ENCODE measurements around the gene STX5.
"Not testable (repeated sequence)": the region's sequence is repeated elsewhere in the genome, so short reads cannot be mapped to it uniquely, and the experiment has no call there.

Gene STX5

DNA sequence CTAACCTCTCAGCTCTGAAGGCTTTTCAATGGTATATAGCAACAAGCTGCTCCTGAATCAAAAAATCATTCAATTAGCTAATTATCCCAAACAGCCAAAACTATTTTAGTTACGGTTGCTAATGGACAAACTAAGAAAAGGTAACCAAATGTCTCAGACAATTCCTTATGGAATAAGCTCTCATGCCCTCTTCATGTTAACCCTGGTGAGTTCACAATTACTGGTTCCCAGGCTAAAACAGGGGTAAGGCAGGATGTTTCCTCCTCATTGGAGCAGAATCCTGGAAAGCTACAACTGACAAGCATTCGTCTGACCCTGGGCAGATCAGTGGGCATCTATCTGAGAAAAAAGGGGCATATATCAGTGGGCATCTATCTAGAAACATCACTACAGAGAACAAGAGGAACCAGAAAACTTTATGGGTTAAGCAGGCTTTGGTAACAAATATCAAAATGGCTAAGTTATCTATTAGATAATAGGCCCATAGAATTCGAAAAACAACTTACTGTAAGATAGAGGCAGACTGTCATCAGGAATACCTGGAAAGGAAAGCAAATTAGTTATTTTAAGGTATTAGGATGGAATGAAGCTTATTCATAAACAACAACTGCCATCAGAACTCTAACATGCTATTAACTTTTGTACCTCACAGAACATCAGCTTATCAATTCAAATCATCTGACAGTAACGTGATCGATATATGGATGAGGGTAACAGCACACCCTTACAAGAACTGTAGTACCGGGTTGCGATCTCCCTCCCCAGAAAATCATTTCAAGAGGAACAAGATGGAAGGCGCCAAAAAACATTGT is 22.4 kb upstream of the STX5 start:
- DNase-seq: no peak

DNA sequence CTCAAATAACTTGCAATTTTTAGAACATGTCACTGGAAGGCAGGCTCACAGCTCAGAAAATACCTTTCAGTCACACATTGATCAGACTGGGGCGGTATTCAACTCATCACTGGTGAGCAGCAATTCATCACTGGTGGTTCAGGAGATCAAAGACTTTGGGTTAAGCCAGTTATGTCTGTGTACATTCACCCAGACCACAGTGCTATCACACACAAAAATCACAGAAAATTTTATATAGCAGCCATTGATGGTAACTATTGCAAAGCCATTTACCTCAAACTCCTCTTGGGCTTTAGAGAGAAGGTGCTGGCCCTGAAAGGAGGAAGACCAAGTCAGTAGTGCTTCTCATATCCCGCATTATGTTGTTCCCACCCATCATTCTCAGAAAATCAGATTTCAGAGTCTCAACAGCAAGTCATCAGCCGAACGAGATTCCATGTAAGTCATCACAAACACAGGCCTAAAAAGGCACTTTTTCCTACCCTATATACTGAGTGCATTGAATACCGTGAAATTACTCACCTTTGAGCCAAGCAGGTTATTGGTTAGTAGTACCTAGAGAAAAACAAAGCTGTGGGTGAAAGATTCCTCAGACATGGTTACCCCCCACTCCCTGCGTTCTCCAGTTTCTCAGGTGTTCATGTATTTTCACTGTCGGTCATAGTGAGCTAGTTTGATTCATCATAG is 21.6 kb upstream of the STX5 start:
- no peak for DNase-seq

- DNase-seq: no peak
Observed at GRCh38 chr11:62852523-62853188, 20.8 kb upstream of the STX5 start.

- no peak for DNase-seq
Observed at GRCh38 chr11:62851807-62852522, 20.1 kb upstream of the STX5 start.

DNA sequence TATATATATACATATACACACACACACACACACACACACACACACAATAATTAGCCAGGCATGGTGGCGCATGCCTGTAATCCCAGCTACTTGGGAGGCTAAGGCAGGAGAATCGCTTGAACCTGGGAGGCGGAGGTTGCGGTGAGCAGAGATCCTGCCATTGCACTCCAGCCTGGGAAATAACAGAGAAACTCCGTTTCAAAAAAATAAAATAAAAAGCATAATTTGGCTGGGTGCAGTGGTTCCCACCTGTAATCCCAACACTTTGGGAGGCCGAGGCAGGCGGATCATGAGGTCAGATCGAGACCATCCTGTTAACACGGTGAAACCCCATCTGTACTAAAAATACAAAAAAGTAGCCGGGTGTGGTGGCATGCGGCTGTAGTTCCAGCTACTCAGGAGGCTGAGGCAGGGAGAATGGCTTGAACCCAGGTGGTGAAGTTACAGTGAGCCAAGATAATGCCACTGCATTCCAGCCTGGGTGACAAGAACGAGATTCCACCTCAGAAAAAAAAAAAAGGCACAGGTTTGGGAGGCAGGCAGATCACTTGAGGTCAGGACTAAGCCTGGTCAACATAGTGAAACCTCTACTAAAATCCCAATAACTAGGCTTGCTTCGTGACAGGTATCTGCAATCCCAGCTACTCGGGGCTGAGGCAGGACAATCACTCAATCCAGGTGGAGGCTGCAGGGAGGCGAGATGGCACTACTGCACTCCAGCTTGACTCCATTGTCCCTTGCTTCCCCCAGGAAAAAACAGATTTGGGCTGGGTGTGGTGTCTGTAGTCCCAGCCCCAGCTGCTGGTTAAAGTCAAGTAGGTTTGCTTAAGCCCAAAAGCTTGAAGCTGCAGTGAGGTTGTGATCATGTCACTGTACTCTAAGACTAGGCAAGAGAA is 19.3 kb upstream of the STX5 start:
- DNase-seq: no peak

DNA sequence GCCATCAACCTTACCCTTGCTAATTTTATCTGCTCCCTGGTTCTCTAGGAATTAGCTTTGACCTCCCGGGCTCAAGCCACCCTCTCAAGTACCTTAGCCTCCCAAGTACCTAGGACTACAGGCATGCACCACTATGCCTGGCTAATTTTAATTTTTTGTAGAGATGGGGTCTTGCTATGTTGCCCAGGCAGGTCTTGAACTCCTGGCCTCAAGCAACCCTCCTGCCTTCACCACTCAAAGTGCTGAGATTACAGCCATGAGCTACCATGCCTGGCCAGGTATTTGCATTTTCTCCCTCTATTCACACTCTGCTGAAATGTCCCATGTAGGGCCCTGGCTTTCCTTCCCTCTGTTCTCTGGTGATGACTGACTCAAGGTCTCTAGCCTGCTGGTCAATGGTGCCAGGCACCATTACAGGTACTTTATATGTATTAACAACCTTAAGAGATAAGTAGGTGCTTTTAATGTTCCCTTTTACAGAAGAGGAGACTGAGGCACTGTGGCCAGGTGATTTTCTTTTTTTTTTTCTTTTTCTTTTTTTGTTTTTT is 16.0 kb upstream of the STX5 start:
- DNase-seq: no peak

- DNase-seq: no peak
Observed at GRCh38 chr11:62846177-62846576, 14.3 kb upstream of the STX5 start.

GRCh38 chr11:62844154-62844553 is 12.3 kb upstream of the STX5 start:
- DNase-seq: no peak

DNA sequence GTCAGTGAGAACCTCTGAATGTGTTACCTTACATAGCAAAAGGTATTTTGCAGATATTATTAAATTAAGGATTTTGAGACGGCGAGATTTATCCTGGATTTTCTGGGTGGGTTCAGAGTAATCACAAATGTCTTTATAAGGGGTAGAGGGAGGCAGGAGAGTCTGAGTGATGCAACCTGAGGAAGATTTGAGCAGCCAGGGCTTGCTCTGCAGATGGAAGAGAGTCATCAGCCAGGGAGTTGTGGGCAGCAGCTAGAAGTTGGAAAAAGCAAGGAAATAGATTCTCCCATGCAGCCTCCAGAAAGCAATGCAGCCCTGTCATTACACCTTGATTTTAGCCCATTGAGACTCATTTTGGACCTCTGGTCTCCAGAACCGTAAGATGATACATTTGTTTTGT is 11.6 kb upstream of the STX5 start:
- DNase-seq: no peak

DNA sequence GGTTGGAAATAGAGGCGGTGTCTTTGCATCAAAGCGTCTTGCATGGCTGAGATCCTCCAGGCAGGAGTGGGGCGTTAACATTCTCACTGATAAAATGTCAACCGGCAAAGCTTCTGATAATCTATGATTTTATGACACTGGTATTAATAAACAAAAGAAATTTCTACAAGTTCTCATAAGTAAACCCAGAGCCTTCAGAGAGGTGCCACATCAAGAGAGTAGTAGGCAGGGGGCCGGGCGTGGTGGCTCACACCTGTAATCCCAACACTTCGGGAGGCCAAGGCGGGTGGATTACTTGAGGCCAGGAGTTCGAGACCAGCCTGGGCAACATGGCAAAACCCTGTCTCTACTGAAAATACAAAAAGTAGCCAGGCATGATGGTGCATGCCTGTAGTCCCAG is 11.0 kb upstream of the STX5 start:
- not testable (repeated sequence) for DNase-seq

DNA sequence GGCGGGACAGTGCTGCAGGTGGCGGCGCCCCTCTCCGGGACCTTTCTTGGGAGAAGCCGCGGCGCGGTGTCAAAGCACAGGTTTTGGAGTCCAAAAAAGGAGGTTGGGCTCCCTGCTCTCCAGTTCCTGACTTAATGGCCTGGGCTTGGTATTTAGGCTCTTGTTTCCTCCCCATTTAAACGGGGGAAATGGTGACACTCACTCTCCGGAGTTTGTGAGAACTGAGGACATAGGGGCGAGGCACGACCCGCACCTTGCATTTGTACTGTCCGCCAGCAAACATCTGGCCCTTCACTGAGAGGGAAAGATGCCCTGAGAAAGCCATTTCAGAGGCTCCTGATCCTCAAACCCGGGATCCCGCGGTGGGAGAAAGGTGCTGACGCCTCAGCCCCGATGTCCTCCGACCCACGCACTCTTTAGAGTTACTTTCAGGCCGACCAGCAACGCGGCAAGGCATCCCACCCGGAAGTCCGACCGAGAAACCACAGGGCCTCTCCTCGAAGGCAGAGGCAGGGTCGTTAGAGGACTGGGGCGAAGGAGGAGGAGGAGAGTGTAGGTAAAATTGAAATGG is 10.4 kb upstream of the STX5 start:
- peak; percentile 66 for DNase-seq

- peak; percentile 80 for DNase-seq
Observed at GRCh38 chr11:62841361-62842170, 9.7 kb upstream of the STX5 start.

- peak; percentile 88 for DNase-seq
Observed at GRCh38 chr11:62840721-62841360, 9.0 kb upstream of the STX5 start.

DNA sequence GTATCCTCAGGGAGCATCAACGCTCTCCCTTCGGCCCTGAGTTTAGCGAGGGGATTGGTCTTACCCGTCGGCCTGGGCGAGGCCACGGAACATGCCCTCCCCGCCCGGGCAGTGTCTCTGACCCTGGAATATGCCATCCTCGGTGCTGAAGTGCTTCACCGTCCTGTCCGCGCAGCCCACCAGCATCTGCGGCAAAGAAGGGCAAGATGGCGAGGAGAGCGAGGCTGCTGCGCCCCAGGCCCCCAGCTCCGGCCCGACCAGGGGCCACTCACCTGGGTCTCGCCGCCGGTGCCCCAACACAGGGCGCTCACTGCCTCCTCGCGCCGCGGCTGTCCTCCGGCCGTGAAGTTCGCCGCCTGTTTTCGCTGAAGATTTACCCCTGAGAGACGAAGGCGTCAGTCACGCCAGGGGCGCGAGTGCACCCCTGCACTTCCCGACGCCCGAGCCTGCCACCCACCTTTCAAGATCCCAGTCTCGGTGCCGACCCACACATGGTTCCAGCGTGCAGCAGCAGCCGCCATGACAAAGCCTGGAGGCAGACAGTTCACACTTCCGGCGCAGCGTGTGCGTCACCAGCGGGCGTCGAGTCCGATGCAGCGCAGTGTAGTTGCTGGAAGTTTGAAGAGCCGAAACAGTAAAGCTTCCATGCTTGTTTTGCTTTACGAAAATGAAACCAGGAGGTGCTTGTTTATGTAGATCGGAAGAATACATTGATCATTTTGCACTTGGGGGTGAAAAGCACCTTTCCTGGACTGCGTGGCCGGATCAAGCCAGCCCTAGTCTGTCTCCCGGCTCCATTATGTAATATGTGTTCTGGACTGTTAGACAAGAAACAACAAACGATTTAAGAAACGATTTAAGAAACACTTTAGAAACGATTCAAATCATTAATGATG is 7.4 kb upstream of the STX5 start, which contains the start of gene WDR74:
WDR74 (minus strand) TSS at position 541 of the 896 bp plus-strand sequence; CDS start at position 521, 20 bp downstream.
- DNase-seq: peak; percentile 84

DNA sequence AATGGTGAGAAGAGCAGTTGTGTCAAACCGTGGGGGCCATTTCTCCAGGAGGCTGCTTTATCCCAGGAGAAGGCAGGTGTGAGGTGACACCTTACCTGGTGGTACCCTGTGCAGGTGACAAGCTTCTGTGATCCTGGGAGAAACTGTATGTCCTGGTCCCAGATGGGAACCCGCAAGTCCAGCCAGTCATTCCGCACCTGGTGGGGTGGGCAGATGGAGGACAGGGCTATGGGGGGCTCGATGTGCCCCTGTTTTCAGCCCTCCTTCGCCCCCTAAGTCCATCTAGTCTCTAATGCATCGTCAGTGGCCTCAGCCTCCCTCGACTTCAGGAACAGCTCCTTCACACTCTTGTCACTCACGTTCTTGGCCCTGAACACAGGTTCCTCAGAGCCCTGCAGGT is 3.5 kb upstream of the STX5 start:
- DNase-seq: no peak

DNA sequence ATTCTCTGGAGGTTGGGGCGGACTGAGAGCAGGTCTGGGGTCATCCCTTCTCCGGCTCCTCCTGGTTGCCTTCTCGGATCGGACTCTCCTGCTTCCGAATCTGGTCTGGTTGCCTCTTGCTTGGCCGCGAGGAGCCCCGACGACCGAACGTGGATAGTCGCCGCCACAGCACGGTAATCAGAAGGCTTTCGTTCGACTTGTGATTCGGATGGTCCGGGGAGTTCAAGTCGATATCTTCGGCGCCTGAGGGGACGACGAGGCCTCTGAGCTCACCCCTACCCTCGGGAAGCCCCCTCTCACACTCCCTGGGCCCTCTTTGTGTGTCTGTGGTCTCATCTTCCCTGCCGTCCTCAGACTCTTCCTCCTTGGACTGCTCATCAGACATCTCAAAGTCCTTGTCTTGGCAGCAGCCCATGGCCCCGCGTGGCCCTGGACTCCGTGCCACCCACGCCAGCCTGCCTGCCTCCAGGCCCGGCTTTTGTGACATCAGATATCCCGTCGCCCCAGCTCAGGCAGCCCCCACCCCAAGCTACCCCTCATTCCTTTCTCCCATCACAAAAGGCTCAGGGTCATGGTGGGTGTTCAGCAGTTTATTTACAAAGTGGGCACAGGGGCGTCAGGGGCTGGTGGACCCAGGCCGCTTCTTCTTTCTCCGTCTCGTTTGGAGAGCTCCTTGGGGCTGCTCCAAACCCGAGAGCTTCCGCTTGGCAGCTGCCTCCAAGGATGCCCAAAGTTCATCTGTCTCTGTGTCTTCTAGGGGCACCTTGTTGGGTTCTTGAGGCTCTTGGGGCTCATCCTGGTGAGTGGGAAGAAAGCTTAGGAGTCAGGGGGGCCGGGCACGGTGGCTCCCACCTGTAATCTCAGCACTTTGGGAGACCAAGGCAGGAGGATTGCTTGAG is 734 bp upstream of the STX5 start, which contains the start of gene TEX54:
TEX54 (minus strand) TSS at position 506 of the 899 bp plus-strand sequence.
- DNase-seq: no peak

DNA sequence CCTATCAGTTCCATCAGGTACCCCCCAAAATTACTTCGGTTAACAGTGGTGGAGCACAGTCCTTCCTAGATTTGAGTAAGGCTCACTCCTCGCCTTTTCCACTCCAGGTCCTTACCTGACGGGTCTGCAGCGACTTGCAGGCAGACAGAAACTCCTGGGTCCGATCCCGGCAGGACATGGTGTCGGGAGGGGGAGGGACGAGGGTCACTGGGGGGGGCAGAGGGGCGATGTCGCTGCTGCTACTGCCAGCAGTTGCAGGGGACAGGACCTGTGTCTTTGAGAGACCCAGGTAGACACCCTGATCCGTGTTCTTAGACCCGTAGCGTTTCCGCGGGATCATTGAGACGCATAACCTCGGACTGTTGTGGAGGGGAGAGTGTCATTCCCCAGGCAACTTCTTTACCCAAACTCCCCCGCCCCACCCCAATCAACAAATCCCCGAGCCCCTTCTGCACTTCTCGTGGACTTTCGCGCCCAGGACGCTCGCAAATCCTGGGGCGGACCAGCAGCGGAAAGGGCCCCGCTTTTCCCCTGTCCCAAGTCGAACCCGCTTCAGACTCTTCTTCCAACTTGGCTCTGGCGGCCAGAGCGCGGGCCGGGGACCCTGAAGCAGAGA is 839 bp downstream of the STX5 start:
- no peak for DNase-seq

Data from activated CD4-positive, CD25-positive, alpha-beta regulatory T cell treated with anti-CD3 and anti-CD28 coated beads, Interleukin-2, amount 50 U/mL, for 72 hours (primary cell).